GM12872 (cell line): ENCODE measurements around the gene SMIM38.

Experiments used
- TF ChIP-seq, protein P1 (sequence below): IDR thresholded peaks from 3 replicates; pipeline ENCODE4 v1.5.1; 2011; ENCODE audit warnings: low read depth, mild to moderate bottlenecking, low read length, moderate library complexity; ENCODE audit not compliant: insufficient read depth

The SMIM38 gene

DNA sequence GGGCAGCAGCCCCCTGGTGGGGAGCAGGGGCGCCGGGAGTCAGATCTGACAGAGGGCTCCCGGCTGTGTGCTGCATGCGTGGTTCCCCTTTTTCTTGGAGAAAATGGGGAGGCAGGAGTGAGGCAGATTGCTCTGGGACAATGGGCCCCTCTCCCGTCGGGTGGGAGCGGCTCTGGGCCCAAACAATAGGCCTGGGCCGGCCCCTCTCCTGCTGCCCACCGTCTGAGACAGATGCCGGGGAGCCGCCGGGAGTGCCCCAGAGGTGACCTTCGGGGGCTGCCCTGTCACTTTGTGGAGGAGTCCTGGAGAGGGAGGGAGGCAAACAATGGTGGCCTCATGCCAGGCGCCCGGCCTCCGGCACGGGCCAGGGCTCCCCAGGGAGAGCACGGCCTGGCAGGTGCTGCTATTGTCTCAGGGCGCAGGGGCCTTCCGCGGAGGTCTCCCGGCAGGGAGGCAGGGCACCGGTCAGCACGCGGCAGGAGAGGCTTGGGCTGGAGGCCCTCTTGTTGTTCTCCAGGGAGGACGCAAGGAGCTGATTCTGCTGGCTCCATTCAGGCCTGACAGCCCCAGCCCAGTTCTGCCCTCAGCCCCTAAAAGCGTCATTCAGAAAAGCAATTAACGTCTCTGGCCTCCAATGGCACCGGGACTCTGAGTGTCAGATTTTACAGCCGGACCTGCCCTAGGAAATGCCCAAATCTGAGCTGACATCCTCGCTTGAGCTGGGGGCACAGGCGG, 44.8 kb downstream of the SMIM38 start:
- TF ChIP-seq, protein P1, sequence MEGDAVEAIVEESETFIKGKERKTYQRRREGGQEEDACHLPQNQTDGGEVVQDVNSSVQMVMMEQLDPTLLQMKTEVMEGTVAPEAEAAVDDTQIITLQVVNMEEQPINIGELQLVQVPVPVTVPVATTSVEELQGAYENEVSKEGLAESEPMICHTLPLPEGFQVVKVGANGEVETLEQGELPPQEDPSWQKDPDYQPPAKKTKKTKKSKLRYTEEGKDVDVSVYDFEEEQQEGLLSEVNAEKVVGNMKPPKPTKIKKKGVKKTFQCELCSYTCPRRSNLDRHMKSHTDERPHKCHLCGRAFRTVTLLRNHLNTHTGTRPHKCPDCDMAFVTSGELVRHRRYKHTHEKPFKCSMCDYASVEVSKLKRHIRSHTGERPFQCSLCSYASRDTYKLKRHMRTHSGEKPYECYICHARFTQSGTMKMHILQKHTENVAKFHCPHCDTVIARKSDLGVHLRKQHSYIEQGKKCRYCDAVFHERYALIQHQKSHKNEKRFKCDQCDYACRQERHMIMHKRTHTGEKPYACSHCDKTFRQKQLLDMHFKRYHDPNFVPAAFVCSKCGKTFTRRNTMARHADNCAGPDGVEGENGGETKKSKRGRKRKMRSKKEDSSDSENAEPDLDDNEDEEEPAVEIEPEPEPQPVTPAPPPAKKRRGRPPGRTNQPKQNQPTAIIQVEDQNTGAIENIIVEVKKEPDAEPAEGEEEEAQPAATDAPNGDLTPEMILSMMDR = no peak

DNA sequence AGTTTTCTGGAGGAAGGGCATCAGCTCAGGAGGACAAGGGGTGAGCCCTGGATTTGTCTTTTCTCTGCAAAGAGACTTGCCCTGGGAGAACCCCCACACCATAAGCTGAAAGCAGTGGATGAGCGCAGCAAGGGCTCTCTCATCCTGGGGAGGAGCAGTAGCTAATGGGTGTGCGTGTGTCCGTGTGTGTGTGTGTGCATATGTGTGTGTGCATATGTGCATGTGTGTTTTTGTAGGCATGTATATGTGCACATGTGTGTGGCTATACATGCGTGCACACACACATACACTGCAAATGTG, 45.3 kb downstream of the SMIM38 start:
- TF ChIP-seq, protein P1 = no peak

DNA sequence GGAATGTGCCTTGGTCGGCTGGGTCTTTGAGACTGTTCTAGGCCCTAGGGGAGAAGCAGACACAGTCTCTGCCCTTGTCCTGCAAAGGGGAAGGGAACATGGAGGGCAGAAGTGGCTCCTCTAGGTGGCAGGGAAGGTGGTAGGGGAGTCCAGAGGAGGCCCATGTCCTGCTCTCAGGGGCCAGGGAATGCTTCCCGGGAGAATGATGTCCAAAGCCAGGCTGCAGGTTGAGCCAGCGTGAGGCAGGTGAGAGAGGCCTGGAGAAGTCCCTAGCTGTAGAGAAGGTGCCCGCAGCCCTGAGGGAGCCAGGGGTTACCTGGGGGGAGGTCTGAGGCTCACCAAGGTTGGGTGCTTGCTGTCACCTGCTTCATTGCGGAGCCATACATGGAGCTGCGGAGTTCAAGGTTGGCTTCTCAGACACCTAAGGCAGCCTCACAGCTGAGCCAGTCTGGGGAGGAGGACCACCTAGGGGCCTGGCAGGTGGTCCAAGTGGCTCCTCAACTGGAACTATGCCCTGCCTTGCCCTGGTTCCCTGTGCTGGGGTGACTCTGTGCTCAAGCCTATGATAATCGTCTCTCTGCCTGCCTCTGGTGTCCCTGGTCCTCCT, 46.1 kb downstream of the SMIM38 start:
- TF ChIP-seq, protein P1 = no peak

DNA sequence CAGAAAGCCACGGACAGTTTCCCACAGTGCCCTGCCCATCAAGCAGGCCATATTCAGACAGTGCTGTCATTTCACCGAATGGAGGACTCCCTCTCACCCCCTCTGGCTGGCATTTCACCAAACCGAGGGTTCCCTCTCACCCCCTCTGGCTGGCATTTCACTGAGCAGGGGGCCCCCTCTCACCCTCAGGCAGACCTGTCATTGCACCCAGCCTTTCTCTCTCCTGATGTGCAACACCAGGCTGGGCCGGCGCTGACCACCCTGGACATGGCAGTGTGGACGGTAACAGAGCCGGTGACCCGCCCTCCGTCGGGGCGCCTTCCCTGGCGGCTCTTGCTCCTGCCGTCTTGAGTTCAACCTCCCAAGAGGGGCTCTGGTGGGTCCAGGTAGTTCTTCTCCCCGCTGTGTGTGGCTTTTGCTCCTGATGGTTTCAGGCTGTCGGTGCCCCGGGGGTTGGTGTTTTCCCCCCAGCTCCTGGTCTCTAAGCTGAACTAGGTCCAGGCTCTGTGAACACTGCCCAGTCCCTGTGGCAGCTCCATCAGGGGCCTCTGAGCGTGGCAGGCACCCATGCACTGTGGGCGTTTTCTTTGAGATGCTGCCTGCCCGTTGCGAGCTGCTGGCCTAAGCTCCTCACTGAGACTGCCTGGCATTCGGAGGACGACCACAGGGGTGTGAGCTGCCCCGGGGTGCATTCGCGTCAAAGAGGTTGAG, 46.9 kb downstream of the SMIM38 start:
- TF ChIP-seq, protein P1 = no peak

DNA sequence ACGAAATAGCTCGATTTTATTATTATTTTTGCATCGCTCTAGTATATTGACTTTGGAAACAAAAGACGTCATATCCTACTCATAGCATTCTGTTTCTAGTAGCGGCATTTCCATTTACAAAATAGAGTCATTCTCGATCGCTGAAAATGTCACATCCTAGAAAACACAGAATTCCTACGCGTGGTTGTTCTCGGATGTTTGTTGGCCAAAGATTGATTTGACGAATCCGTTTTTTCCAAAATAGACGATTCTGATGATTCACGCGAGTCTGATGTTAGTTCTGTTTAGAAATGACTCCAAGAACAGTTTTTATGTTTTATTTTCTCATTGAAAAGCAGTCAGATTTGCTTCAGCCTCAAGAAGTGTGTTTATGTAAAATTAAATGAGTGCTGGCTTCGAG, 47.6 kb downstream of the SMIM38 start:
- TF ChIP-seq, protein P1 = no peak

DNA sequence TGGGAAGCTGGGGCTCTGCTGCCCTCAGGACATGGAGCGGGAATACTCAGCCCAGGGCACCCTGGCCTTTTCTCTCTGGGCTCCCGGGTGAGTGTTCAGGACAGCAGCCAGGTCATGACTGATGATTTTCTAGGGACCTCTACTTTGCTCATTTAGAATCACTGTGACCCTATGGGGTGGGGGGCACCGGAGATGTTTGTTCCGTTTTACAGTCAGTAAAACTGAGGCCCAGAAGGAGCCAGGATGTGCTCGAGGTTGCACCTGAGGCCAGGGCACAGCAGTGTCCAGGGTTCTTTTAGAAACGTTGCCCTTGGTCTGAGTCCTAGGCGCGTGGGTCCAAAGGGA, 48.1 kb downstream of the SMIM38 start:
- TF ChIP-seq, protein P1 = no peak

DNA sequence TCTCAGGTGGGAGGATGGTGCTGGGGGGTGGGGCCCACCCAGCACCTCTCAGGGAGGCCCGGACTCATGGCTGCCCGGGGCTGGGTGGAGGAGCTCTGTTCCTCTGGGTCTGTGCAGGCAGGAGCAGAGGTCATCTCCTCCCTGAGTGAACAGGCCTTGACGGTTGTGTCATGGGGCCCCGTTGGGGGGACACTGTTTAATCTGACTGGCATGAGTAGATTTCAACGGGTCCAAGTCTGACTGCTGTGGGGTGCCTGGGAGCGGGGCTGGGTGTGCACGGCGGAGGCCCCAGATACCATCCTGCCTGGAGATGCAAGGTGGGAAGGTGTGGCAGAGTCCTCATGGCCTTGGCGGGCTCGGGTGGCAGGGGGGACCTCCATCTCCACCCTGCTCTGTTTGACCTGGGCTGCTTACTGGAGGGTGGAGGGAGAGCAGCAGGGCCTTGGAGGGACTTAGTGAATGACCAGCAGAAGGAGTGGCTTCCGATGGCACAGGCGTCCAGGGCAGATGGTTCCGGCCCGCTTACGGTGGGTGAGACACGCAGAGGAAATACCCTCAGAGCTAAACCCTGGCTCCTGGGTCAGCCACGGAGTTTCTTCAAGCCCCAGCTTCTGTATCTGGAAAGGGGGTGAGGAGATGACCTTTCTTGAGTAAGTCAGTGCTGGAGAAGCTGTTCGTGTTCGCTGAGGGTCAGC, 48.7 kb downstream of the SMIM38 start:
- TF ChIP-seq, protein P1 = no peak
